ENCODE results near the gene STON2. TPM values are rescaled to one million over a fixed set of nuclear protein-coding genes. Genes with fewer than 3 reads are reported as not detected.

Gene STON2
- 0.51 TPM in 1 of 2 replicates, not detected in the other for total RNA-seq

GRCh38 chr14:81400202-81400678 lies at the start of gene STON2:
TSS of gene STON2 (minus strand) at chr14:81400324. CDS start at chr14:81398382, 1,942 bp downstream.

GRCh38 chr14:81220830-81221578 lies 179.1 kb downstream of the STON2 start, which contains the start of gene GTF2A1:
TSS of gene GTF2A1 (minus strand) at chr14:81220959. CDS start at chr14:81220518, 441 bp downstream.

Other genes starting within 250 kb of the STON2 start
- 8.5 and 9.2 TPM in 2 replicates for gene GTF2A1, start 179.4 kb downstream of the STON2 start, total RNA-seq
- 43.3 and 59.3 TPM in 2 replicates for gene SEL1L, start 133.5 kb upstream of the STON2 start, total RNA-seq

Measured in pericardium fibroblast (primary cell).